ENCODE measurements around the gene HPX. TPM values are rescaled to one million over a fixed set of nuclear protein-coding genes. Genes with fewer than 3 reads are reported as not detected.

Gene HPX
- polyA plus RNA-seq, 3 donors: 0.40 TPM; not detected in 2

- no peaks in the 10 kb centered on the region for H3K9me3 Mint-ChIP-seq
- Histone ChIP-seq H3K4me3 (replicated peaks in 1 of 3; ENCODE audit: low read depth in 2 of 3, low read length in 3 of 3) (no peak overlapping the region), H3K79me2 (ENCODE audit: insufficient read depth, low read length) (no peaks in the 10 kb centered on the region), H3K27me3 (ENCODE audit: control insufficient read depth in 2 of 2, insufficient read depth in 2 of 2, low read length in 2 of 2) (no peaks in the 10 kb centered on the region), H3K4me2 (replicated peaks; ENCODE audit: extremely low read depth, low read length, poor library complexity, severe bottlenecking) (no peak overlapping the region), H4K20me1 (ENCODE audit: insufficient read depth, low read length) (no peaks in the 10 kb centered on the region), H3K9ac (ENCODE audit: insufficient read depth, low read length, poor library complexity, severe bottlenecking) (no peak overlapping the region), H3K27ac (ENCODE audit: low read depth in 1 of 2, low read length in 2 of 2) (no peak overlapping the region), H3K4me1 (ENCODE audit: control insufficient read depth in 1 of 2, insufficient read depth in 2 of 2, low read length in 2 of 2) (no peaks in the 10 kb centered on the region), H3K36me3 (replicated peaks in 1 of 2; ENCODE audit: control insufficient read depth in 1 of 2, insufficient read depth in 2 of 2, low read length in 2 of 2) (peaks cover 57 to 89% of the 10 kb centered on the region in 2 donors), H2AFZ (ENCODE audit: insufficient read depth, low read depth, low read length, poor library complexity, severe bottlenecking) (no peak overlapping the region), H3K9me3 (replicated peaks in 1 of 2; ENCODE audit: control insufficient read depth in 1 of 2, insufficient read depth in 1 of 2, low read length in 2 of 2) (no peaks in the 10 kb centered on the region)
- no peak overlapping the region for H3K27ac Mint-ChIP-seq
- intact Hi-C loops (cut with micrococcal nuclease): no loop called here
- 98% methylated on average over 55 of the region's 56 CpGs for WGBS (ENCODE audit: insufficient coverage)
- no peak overlapping the region for H3K4me3 Mint-ChIP-seq
- peaks cover 0 to 2% (median 0%) of the 10 kb centered on the region in 3 donors for H3K27me3 Mint-ChIP-seq (ENCODE audit: low read depth in 3 of 3)
- no peaks in the 10 kb centered on the region for H3K4me1 Mint-ChIP-seq
- peaks cover 59 to 61% of the 10 kb centered on the region in 2 donors for H3K36me3 Mint-ChIP-seq
- DNase-seq: no peak
- TF ChIP-seq, protein P1, sequence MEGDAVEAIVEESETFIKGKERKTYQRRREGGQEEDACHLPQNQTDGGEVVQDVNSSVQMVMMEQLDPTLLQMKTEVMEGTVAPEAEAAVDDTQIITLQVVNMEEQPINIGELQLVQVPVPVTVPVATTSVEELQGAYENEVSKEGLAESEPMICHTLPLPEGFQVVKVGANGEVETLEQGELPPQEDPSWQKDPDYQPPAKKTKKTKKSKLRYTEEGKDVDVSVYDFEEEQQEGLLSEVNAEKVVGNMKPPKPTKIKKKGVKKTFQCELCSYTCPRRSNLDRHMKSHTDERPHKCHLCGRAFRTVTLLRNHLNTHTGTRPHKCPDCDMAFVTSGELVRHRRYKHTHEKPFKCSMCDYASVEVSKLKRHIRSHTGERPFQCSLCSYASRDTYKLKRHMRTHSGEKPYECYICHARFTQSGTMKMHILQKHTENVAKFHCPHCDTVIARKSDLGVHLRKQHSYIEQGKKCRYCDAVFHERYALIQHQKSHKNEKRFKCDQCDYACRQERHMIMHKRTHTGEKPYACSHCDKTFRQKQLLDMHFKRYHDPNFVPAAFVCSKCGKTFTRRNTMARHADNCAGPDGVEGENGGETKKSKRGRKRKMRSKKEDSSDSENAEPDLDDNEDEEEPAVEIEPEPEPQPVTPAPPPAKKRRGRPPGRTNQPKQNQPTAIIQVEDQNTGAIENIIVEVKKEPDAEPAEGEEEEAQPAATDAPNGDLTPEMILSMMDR (IDR thresholded peaks at IDR 0.05): no peak
Observed at GRCh38 chr11:6456361-6457073, 15.7 kb upstream of the HPX start.

- no peak overlapping the region for H3K4me3 ChIP-seq (replicated peaks in 1 of 3; ENCODE audit: low read depth in 2 of 3, low read length in 3 of 3)
- no peaks in the 10 kb centered on the region for H3K27me3 ChIP-seq (ENCODE audit: control insufficient read depth in 2 of 2, insufficient read depth in 2 of 2, low read length in 2 of 2)
- no peaks in the 10 kb centered on the region for H3K79me2 ChIP-seq (ENCODE audit: insufficient read depth, low read length)
- intact Hi-C loops (cut with micrococcal nuclease): no loop called here
- H3K36me3 ChIP-seq (replicated peaks in 1 of 2; ENCODE audit: control insufficient read depth in 1 of 2, insufficient read depth in 2 of 2, low read length in 2 of 2): peaks cover 71 to 97% of the 10 kb centered on the region in 2 donors
- peaks cover 0 to 2% (median 0%) of the 10 kb centered on the region in 3 donors for H3K27me3 Mint-ChIP-seq (ENCODE audit: low read depth in 3 of 3)
- WGBS (ENCODE audit: insufficient coverage): 100% methylated on average over 1 of the region's 2 CpGs
- H3K4me3 Mint-ChIP-seq: no peak overlapping the region
- no peaks in the 10 kb centered on the region for H3K4me1 Mint-ChIP-seq
- no peaks in the 10 kb centered on the region for H3K9me3 ChIP-seq (replicated peaks in 1 of 2; ENCODE audit: control insufficient read depth in 1 of 2, insufficient read depth in 1 of 2, low read length in 2 of 2)
- H3K9ac ChIP-seq (ENCODE audit: insufficient read depth, low read length, poor library complexity, severe bottlenecking): no peak overlapping the region
- no peak for DNase-seq
- no peak overlapping the region for H3K27ac Mint-ChIP-seq
- TF ChIP-seq, protein P1 (IDR thresholded peaks at IDR 0.05): no peak
- no peak overlapping the region for H3K4me2 ChIP-seq (replicated peaks; ENCODE audit: extremely low read depth, low read length, poor library complexity, severe bottlenecking)
- H3K9me3 Mint-ChIP-seq: no peaks in the 10 kb centered on the region
- no peaks in the 10 kb centered on the region for H4K20me1 ChIP-seq (ENCODE audit: insufficient read depth, low read length)
- H3K36me3 Mint-ChIP-seq: peaks cover 53 to 57% of the 10 kb centered on the region in 2 donors
- H3K27ac ChIP-seq (ENCODE audit: low read depth in 1 of 2, low read length in 2 of 2): no peak overlapping the region
- H3K4me1 ChIP-seq (ENCODE audit: control insufficient read depth in 1 of 2, insufficient read depth in 2 of 2, low read length in 2 of 2): no peaks in the 10 kb centered on the region
- no peak overlapping the region for H2AFZ ChIP-seq (ENCODE audit: insufficient read depth, low read depth, low read length, poor library complexity, severe bottlenecking)
Observed at GRCh38 chr11:6455070-6455469, 14.3 kb upstream of the HPX start.

Measured in CD14-positive monocyte (primary cell).